H1 (cell line): ENCODE results near the gene FRMD6. TPM values are rescaled to one million over a fixed set of nuclear protein-coding genes. Genes with fewer than 3 reads are reported as not detected.

Source experiments
- CTCF ChIA-PET: fragments of 300-600 bp; sonication (Branson Sonifier 250); formaldehyde crosslinking; loops from one replicate; lab custom pipeline; 2021; ENCODE audit not compliant: partially characterized antibody; lab: Charles Lee
- POLR2A ChIA-PET: fragments of 300-600 bp; sonication (Branson Sonifier 250); formaldehyde crosslinking; loops from one replicate; lab custom pipeline; 2021; ENCODE audit warnings: inconsistent platforms; ENCODE audit not compliant: partially characterized antibody; lab: Charles Lee
- DNase-seq, 2 experiments: peaks; one replicate each; pipeline versions ENCODE4 v3.0.0 to v3.0.0-alpha.2; 2010 to 2022; ENCODE audit warnings: low spot score in 2 of 2, low read depth in 1 of 2, mixed read lengths in 1 of 2
- FAIRE-seq: peaks from 2 replicates; lab custom pipeline; 2011; peaks lifted over from hg19 to GRCh38; lab: Jason Lieb, UNC
- H2AFZ ChIP-seq: 2 replicates; pipeline ENCODE4 v1.8.1; 2012; ENCODE audit warnings: low read length, inconsistent platforms
- H2AK5ac ChIP-seq: 2 replicates; pipeline ENCODE4 v1.6.1; 2013; ENCODE audit warnings: low read depth, low read length
- H2BK120ac ChIP-seq: replicated peaks from 2 replicates; pipeline ENCODE3; 2013; ENCODE audit warnings: low read depth, low read length, inconsistent platforms
- H2BK12ac ChIP-seq: 2 replicates; pipeline ENCODE4 v1.6.1; 2013; ENCODE audit warnings: low read depth, low read length
- H2BK15ac ChIP-seq: 2 replicates; pipeline ENCODE4 v1.6.1; 2013; ENCODE audit warnings: low read length
- H2BK20ac ChIP-seq: 2 replicates; pipeline ENCODE4 v1.6.1; 2013; ENCODE audit warnings: low read length
- H2BK5ac ChIP-seq: 2 replicates; pipeline ENCODE4 v1.6.1; 2013; ENCODE audit warnings: low read depth, low read length
- H3K14ac ChIP-seq: 2 replicates; pipeline ENCODE4 v1.6.1; 2013; ENCODE audit warnings: inconsistent platforms; ENCODE audit not compliant: insufficient read length
- H3K18ac ChIP-seq: 2 replicates; pipeline ENCODE4 v1.6.1; 2013; ENCODE audit warnings: low read length; ENCODE audit errors: extremely low read depth
- H3K23ac ChIP-seq: 2 replicates; pipeline ENCODE4 v1.6.1; 2013; ENCODE audit warnings: inconsistent platforms; ENCODE audit not compliant: insufficient read length
- H3K23me2 ChIP-seq: 2 replicates; pipeline ENCODE4 v1.6.1; 2013; ENCODE audit warnings: low read depth, low read length
- H3K27ac ChIP-seq: 2 replicates; pipeline ENCODE4 v1.6.1; 2011; ENCODE audit warnings: low read depth, low read length, inconsistent platforms
- H3K27me3 ChIP-seq, 4 experiments: replicated peaks in 1 of 4; 1 replicate in 1 of 4; 2 replicates in 3 of 4; pipeline versions ENCODE4 v1.6.1 to v1.8.1; 2011 to 2013; ENCODE audit warnings: low read length in 3 of 4, mild to moderate bottlenecking in 3 of 4, inconsistent platforms in 2 of 4, mixed read lengths in 2 of 4, moderate library complexity in 1 of 4; ENCODE audit not compliant: control insufficient read depth in 3 of 4, insufficient read depth in 3 of 4; ENCODE audit errors: extremely low read depth in 1 of 4
- H3K36me3 ChIP-seq, 4 experiments: 2 replicates each; pipeline versions ENCODE4 v1.6.1 to v1.8.1; 2011 to 2013; ENCODE audit warnings: mild to moderate bottlenecking in 4 of 4, low read length in 3 of 4, moderate library complexity in 2 of 4, control low read depth in 1 of 4, inconsistent platforms in 1 of 4; ENCODE audit not compliant: insufficient read depth in 4 of 4, control insufficient read depth in 2 of 4
- H3K4ac ChIP-seq: replicated peaks from 2 replicates; pipeline ENCODE3; 2013; ENCODE audit warnings: low read length, low read depth, mixed read lengths, inconsistent platforms; ENCODE audit not compliant: insufficient read length
- H3K4me1 ChIP-seq, 4 experiments: replicated peaks in 1 of 4; 1 replicate in 1 of 4; 2 replicates in 3 of 4; pipeline versions ENCODE4 v1.6.1 to v1.8.1; 2011 to 2013; ENCODE audit warnings: low read length in 3 of 4, inconsistent platforms in 2 of 4, mixed read lengths in 1 of 4; ENCODE audit not compliant: insufficient read depth in 4 of 4, control insufficient read depth in 3 of 4
- H3K4me2 ChIP-seq, 2 experiments: 2 replicates each; pipeline versions ENCODE4 v1.6.1 to v1.8.1; 2011 to 2013; ENCODE audit warnings: low read depth in 2 of 2, low read length in 2 of 2, control low read depth in 1 of 2, inconsistent platforms in 1 of 2, mild to moderate bottlenecking in 1 of 2; ENCODE audit not compliant: insufficient read depth in 1 of 2
- H3K4me3 ChIP-seq, 4 experiments: fragments of 200-600, 300-600 bp in 1 of 4; sonication (generic), shearing (Covaris generic), sonication (Bioruptor Twin) in 1 of 4; 2 replicates each; pipeline versions ENCODE4 v1.5.1 to v1.8.1; 2011 to 2016; ENCODE audit warnings: low read length in 4 of 4, low read depth in 3 of 4, control low read depth in 2 of 4, inconsistent platforms in 2 of 4, mild to moderate bottlenecking in 2 of 4, mixed read lengths in 1 of 4, moderate library complexity in 1 of 4; ENCODE audit not compliant: insufficient read depth in 2 of 4; ENCODE audit errors: extremely low read depth in 1 of 4
- H3K56ac ChIP-seq: replicated peaks from 2 replicates; pipeline ENCODE3; 2013; ENCODE audit warnings: low read depth, mild to moderate bottlenecking, mixed read lengths, low read length, inconsistent platforms; ENCODE audit not compliant: insufficient read length
- H3K79me1 ChIP-seq: 2 replicates; pipeline ENCODE4 v1.6.1; 2013; ENCODE audit warnings: low read depth, low read length, control low read depth
- H3K79me2 ChIP-seq, 2 experiments: 2 replicates each; pipeline versions ENCODE4 v1.6.1 to v1.8.1; 2012 to 2013; ENCODE audit warnings: low read length in 2 of 2, mild to moderate bottlenecking in 2 of 2, inconsistent platforms in 1 of 2; ENCODE audit not compliant: insufficient read depth in 2 of 2, control insufficient read depth in 1 of 2
- H3K9ac ChIP-seq, 4 experiments: replicated peaks in 1 of 4; 1 replicate in 1 of 4; 2 replicates in 3 of 4; pipeline versions ENCODE4 v1.6.1 to v1.8.1; 2011 to 2013; ENCODE audit warnings: low read depth in 3 of 4, low read length in 3 of 4, control low read depth in 2 of 4, mild to moderate bottlenecking in 2 of 4, moderate library complexity in 2 of 4, inconsistent platforms in 1 of 4; ENCODE audit errors: extremely low read depth in 1 of 4
- H3K9me3 ChIP-seq, 2 experiments: 2 replicates each; pipeline versions ENCODE4 v1.6.1 to v1.8.1; 2012 to 2013; ENCODE audit warnings: mild to moderate bottlenecking in 2 of 2, moderate library complexity in 2 of 2, control low read depth in 1 of 2, inconsistent platforms in 1 of 2, low read depth in 1 of 2, low read length in 1 of 2, mixed read lengths in 1 of 2; ENCODE audit not compliant: insufficient read depth in 2 of 2
- H4K20me1 ChIP-seq, 2 experiments: replicated peaks in 1 of 2; 2 replicates each; pipeline versions ENCODE3 to v1.8.1; 2011 to 2013; ENCODE audit warnings: inconsistent platforms in 2 of 2, low read length in 2 of 2, mild to moderate bottlenecking in 1 of 2; ENCODE audit not compliant: insufficient read depth in 2 of 2, control insufficient read depth in 1 of 2
- H4K5ac ChIP-seq: 2 replicates; pipeline ENCODE4 v1.6.1; 2013; ENCODE audit warnings: low read length, low read depth, mixed read lengths, inconsistent platforms; ENCODE audit not compliant: insufficient read length
- H4K8ac ChIP-seq: 2 replicates; pipeline ENCODE4 v1.8.0; 2013; ENCODE audit warnings: mild to moderate bottlenecking, moderate library complexity, low read length, inconsistent platforms; ENCODE audit not compliant: insufficient read depth; ENCODE audit errors: extremely low read depth
- H4K91ac ChIP-seq: replicated peaks from 2 replicates; pipeline ENCODE3; 2013; ENCODE audit warnings: low read length, mixed read lengths, inconsistent platforms; ENCODE audit not compliant: insufficient read length
- CBX5 ChIP-seq: fragments of 300-800, 300-1000 bp; sonication (generic); IDR thresholded peaks from 2 replicates; pipeline ENCODE4 v1.7.1; 2016; ENCODE audit warnings: antibody characterized with exemption, low read length, low read depth
- CBX8 ChIP-seq: fragments of 300-800, 300-1000 bp; sonication (generic); IDR thresholded peaks from 2 replicates; pipeline ENCODE4 v1.7.1; 2016; ENCODE audit warnings: low read depth, low read length, borderline replicate concordance
- EP300 ChIP-seq, 2 experiments: IDR thresholded peaks; 1 replicate in 1 of 2; 2 replicates in 1 of 2; pipeline ENCODE4 v1.6.1; 2011 to 2012; ENCODE audit warnings: low read depth in 2 of 2, low read length in 2 of 2, mild to moderate bottlenecking in 2 of 2, borderline replicate concordance in 1 of 2, inconsistent platforms in 1 of 2, moderate library complexity in 1 of 2
- PHF8 ChIP-seq: fragments of 200-600 bp; sonication (generic); conservative IDR thresholded peaks from 2 replicates; pipeline ENCODE4 v1.7.1; 2012; ENCODE audit warnings: low read depth, mild to moderate bottlenecking, inconsistent platforms, low read length, moderate library complexity
- RAD21 ChIP-seq, 2 experiments: IDR thresholded peaks in 1 of 2; conservative IDR thresholded peaks in 1 of 2; 2 replicates each; pipeline ENCODE4 v1.6.1; 2011; ENCODE audit warnings: low read depth in 2 of 2, low read length in 2 of 2, improper control_type of control experiment in 1 of 2, inconsistent platforms in 1 of 2, mild to moderate bottlenecking in 1 of 2, moderate library complexity in 1 of 2
- WGBS, 2 experiments: shearing (Covaris generic) in 1 of 2; methylation state at CpG; one replicate each; pipeline versions ENCODE4 v1.1.6 to v1.1.7; 2013 to 2015; ENCODE audit warnings: low lambda C conversion rate in 2 of 2, mixed read lengths in 2 of 2, inconsistent platforms in 1 of 2, low coverage in 1 of 2, missing lambda C conversion rate in 1 of 2; ENCODE audit not compliant: insufficient replicate concordance in 2 of 2, insufficient coverage in 1 of 2, insufficient read length in 1 of 2; ENCODE audit errors: extremely low coverage in 1 of 2, missing lambda C conversion rate in 1 of 2; 5-methylcytosine and 5-hydroxymethylcytosine counted together
- polyA plus RNA-seq, 7 experiments: library from polyadenylated mRNA; depleted of rRNA in 3 of 7; stranded (reverse) in 5 of 7; unstranded in 2 of 7; fragments of >200 nt in 5 of 7; fragments of 200-250 nt in 2 of 7; gene quantifications; 1 replicate in 5 of 7; 2 replicates in 1 of 7; 4 replicates in 1 of 7; pipeline versions ENCODE4 v1.2.1 to v1.2.3, GENCODE V29; 2011 to 2013; ENCODE audit warnings: missing spikeins in 2 of 7, mixed read lengths in 2 of 7
- total RNA-seq: library from RNA; stranded (reverse); fragmentation: NEBNext Ultra II Directional; extraction: Animal tissue kit (Norgen Biotek cat#: 25700); gene quantifications from 2 replicates; pipeline ENCODE4 v1.2.1, GENCODE V29; 2021
- TF ChIP-seq, protein P1 (sequence below): IDR thresholded peaks from 2 replicates; pipeline ENCODE4 v1.6.1; 2012; ENCODE audit warnings: low read length, inconsistent platforms
- TF ChIP-seq, protein P2 (sequence below): IDR thresholded peaks from 2 replicates; pipeline ENCODE4 v1.6.1; 2011; ENCODE audit warnings: low read length, improper control_type of control experiment
- TF ChIP-seq, protein P3 (sequence below), 3 experiments: IDR thresholded peaks; 1 replicate in 2 of 3; 2 replicates in 1 of 3; pipeline versions ENCODE4 v1.5.1 to v1.6.1; 2011; ENCODE audit warnings: low read length in 3 of 3, mild to moderate bottlenecking in 3 of 3, inconsistent platforms in 2 of 3, low read depth in 1 of 3, moderate library complexity in 1 of 3; ENCODE audit not compliant: insufficient read depth in 1 of 3; ENCODE audit errors: control extremely low read depth in 1 of 3

FRMD6 gene
- total and polyA plus RNA-seq, 2 of the 8 experiments (the other 6 are each of a cell fraction or from before 2014, with no cell fraction given), result 5.4 to 23.7 TPM

DNA sequence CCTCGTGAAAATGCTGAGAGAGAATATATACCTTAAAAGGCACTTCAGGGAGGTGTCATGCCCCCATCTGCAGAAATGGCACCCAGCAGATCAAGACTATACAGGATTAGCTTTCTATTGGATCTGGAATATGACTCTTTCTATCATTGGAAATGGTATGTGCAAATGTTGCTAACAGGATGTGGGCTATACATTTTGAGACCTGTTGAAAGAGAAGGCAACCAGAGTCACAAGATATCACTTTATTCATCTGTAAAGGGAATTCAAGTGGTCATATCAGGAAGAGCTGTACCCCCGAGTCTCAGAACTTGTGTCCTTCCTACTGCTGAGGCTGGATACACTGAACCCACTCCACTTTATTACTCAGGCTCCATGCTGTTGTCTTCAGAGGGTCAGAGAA is 46.1 kb upstream of the FRMD6 start:
- no peak overlapping the region for H2BK20ac ChIP-seq
- H4K5ac ChIP-seq, result no peak overlapping the region
- no peak overlapping the region for H3K56ac ChIP-seq
- no peak overlapping the region for H4K91ac ChIP-seq
- H2BK120ac ChIP-seq, result no peak overlapping the region
- H3K18ac ChIP-seq, result no peak overlapping the region
- no peak overlapping the region for H2BK5ac ChIP-seq
- H2AFZ ChIP-seq, result no peak overlapping the region
- no peak overlapping the region for H2BK12ac ChIP-seq
- H3K79me1 ChIP-seq, result no peaks in the 10 kb centered on the region
- H3K4me2 ChIP-seq, result no peak overlapping the region
- no peak overlapping the region for H3K23ac ChIP-seq
- H3K36me3 ChIP-seq, result no peaks in the 10 kb centered on the region
- no peaks in the 10 kb centered on the region for H3K23me2 ChIP-seq
- H3K9ac ChIP-seq, result no peak overlapping the region
- no peaks in the 10 kb centered on the region for H3K27me3 ChIP-seq
- no peak overlapping the region for H2BK15ac ChIP-seq
- H3K4me3 ChIP-seq, result no peak overlapping the region
- no peak overlapping the region for H4K8ac ChIP-seq
- no peaks in the 10 kb centered on the region; a peak in 1 of 7 replicates for H3K4me1 ChIP-seq
- POLR2A ChIA-PET, result no interaction called here
- FAIRE-seq (no peak), DNase-seq (no peak)
- H3K79me2 ChIP-seq, result no peaks in the 10 kb centered on the region
- H3K27ac ChIP-seq, result no peak overlapping the region
- CTCF ChIA-PET, result no interaction called here
- H3K14ac ChIP-seq, result no peak overlapping the region
- H3K9me3 ChIP-seq, result no peaks in the 10 kb centered on the region
- no peak overlapping the region for H2AK5ac ChIP-seq
- H4K20me1 ChIP-seq, result no peaks in the 10 kb centered on the region
- 84% methylated on average over 2 of the region's 2 CpGs; no CpG with 5 or more reads in 1 of the 2 experiments for WGBS, 2 experiments
- H3K4ac ChIP-seq, result no peak overlapping the region
- TF ChIP-seq CBX5, result no peak
- no peak for TF ChIP-seq CBX8
- TF ChIP-seq RAD21 (IDR thresholded peaks at IDR 0.05 in 1 of 2, conservative IDR thresholded peaks at IDR 0.05 in 1 of 2; ENCODE audit: low read depth in 2 of 2, low read length in 2 of 2), result no peak
- TF ChIP-seq, protein P1, sequence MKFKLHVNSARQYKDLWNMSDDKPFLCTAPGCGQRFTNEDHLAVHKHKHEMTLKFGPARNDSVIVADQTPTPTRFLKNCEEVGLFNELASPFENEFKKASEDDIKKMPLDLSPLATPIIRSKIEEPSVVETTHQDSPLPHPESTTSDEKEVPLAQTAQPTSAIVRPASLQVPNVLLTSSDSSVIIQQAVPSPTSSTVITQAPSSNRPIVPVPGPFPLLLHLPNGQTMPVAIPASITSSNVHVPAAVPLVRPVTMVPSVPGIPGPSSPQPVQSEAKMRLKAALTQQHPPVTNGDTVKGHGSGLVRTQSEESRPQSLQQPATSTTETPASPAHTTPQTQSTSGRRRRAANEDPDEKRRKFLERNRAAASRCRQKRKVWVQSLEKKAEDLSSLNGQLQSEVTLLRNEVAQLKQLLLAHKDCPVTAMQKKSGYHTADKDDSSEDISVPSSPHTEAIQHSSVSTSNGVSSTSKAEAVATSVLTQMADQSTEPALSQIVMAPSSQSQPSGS, result no peak
- TF ChIP-seq, protein P2, sequence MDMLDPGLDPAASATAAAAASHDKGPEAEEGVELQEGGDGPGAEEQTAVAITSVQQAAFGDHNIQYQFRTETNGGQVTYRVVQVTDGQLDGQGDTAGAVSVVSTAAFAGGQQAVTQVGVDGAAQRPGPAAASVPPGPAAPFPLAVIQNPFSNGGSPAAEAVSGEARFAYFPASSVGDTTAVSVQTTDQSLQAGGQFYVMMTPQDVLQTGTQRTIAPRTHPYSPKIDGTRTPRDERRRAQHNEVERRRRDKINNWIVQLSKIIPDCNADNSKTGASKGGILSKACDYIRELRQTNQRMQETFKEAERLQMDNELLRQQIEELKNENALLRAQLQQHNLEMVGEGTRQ, result no peak
- TF ChIP-seq EP300 (IDR thresholded peaks at IDR 0.05; ENCODE audit: borderline replicate concordance in 1 of 2, low read depth in 2 of 2, low read length in 2 of 2), result no peak
- TF ChIP-seq, protein P3, sequence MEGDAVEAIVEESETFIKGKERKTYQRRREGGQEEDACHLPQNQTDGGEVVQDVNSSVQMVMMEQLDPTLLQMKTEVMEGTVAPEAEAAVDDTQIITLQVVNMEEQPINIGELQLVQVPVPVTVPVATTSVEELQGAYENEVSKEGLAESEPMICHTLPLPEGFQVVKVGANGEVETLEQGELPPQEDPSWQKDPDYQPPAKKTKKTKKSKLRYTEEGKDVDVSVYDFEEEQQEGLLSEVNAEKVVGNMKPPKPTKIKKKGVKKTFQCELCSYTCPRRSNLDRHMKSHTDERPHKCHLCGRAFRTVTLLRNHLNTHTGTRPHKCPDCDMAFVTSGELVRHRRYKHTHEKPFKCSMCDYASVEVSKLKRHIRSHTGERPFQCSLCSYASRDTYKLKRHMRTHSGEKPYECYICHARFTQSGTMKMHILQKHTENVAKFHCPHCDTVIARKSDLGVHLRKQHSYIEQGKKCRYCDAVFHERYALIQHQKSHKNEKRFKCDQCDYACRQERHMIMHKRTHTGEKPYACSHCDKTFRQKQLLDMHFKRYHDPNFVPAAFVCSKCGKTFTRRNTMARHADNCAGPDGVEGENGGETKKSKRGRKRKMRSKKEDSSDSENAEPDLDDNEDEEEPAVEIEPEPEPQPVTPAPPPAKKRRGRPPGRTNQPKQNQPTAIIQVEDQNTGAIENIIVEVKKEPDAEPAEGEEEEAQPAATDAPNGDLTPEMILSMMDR (IDR thresholded peaks at IDR 0.05; ENCODE audit: control extremely low read depth in 1 of 3, insufficient read depth in 1 of 3, low read depth in 1 of 3, low read length in 3 of 3), result no peak
- TF ChIP-seq PHF8, result no peak
